Activated CD4-positive, alpha-beta T cell treated with anti-CD3 and anti-CD28 coated beads for 24 hours (primary cell): ENCODE data around the gene SEC11A.
"Not testable (repeated sequence)": the region's sequence is repeated elsewhere in the genome, so short reads cannot be mapped to it uniquely, and the experiment has no call there.

Experiments
- DNase-seq, 2 donors: peaks; one replicate each; pipeline ENCODE4 v3.0.0-alpha.2; 2020; ENCODE audit warnings: low read depth in 2 of 2

SEC11A gene

DNA sequence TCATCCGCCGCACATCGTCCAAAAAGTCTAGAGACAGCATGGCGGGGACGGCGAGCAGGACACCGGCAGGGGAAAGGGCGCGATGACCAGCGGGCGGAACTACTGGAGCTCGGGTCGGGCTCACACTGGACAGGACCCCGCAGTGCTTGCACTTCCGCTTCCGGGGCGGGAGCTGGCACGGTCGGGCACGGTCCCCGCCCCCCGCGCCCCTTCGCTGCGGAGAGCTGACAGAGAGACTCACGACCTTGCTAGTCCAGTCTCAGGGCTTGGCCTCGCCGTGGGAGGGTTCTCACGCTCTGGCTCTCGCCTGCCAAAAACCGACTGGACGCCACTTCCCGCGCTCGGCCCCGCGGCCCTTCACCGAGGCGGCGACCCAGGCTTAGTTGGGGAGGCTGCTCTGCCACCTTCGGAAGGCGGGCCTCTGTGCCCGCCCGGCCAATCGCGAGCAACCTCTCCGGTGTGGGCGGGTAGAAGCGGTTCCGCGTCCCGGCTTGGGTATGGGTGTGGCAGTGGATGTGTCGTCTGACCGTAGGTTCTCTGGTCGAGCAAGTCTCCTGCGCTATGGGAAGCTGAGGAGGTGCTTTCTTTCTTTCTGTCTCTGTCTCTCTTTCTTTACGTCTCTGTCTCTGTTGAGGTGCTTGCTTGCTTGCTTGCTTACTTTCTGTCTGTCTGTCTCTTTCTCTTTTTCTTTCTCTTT, at the start of gene SEC11A:
SEC11A (minus strand) TSS at position 104 of the 697 bp plus-strand sequence; CDS start at position 40, 64 bp downstream.
- peak; percentile 81 to 86 for DNase-seq

DNA sequence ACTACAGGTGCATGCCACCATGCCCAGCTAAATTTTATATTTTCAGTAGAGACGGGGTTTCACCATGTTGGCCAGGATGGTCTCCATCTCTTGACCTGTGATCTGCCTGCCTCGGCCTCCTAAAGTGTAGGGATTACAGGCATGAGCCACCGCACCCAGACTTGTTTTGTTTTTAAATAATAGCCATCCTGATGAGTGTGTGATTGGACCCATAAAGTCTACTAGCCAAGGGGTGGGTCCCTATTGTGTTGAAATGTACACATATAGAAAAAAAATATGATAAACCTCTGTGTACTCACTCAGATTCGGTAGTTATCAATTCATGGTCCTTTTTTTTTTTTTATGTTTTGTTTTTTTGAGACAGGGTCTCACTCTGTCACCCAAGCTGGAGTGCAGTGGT, 49.7 kb upstream of the SEC11A start:
- no peak for DNase-seq

DNA sequence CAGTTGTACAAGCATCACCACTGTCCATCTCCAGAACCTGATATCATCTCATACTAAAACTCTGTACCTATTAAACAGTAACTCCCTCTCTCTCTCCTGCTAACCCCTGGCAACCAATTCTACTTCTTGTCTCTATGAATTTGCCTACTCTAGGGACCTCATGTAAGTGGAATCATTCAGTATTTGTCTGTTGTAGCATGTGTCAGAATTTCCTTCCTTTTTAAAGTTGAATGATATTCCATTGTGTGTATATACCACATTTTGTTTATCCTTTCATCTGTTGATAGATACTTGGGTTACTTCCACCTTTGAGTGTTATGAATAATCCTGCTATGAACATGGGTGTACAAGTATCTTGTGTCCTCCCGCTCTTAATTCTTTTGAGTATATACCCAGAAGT, 49.0 kb upstream of the SEC11A start:
- DNase-seq, result no peak

DNA sequence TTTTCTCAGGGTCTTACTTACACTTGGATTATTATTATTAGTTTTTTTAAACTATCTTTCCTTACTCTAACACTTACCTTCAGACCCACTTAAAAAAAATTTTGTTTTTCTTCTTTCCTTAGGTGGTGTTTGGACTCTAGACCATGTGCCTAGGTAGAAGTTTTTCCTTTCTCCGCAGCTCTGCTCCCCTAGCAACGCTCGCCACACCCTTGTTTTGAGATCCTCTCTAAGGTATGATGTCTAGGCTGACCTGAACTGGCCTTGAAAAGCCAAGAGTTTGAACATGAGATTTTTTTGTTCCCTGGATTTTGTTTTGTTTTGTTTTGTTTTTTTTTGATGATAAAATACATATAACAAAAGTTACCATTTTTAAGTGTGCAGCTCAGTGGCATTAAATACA, 48.6 kb upstream of the SEC11A start:
- DNase-seq, result no peak

DNA sequence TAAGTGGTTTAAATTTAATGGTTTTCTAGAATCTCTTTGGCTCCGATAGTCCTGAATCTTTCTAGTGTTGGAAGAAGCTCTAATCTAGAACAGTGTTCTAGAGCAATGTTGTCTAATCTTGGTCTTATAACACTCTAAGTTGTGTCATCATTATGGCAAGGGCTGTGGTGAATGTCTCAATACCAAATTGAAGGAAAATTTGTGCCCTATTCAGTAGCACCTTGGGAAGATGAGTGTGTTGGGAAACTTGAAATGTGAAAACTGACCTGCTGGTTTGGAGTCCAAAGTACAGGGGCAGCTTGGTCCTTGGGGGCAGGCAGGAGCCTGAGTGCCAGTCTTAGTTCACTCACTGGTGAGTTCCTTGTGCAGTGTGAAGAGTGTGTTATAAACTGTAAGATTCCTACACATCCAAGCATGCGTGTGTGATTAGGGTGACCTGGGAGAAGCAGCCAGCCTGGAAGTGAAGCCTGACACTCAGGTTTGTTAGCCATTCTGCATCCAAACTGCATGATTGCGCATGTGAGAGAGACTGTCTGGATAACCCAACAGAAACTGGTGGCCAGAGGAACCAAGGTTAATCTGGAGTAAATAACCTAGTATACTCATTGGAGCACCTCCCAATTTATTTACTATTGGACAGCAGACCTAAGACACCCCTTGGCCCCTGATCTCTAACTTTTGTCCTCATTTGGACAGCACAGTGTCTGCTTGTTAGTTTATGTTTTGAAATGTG, 47.1 kb upstream of the SEC11A start:
- DNase-seq, result no peak

DNA sequence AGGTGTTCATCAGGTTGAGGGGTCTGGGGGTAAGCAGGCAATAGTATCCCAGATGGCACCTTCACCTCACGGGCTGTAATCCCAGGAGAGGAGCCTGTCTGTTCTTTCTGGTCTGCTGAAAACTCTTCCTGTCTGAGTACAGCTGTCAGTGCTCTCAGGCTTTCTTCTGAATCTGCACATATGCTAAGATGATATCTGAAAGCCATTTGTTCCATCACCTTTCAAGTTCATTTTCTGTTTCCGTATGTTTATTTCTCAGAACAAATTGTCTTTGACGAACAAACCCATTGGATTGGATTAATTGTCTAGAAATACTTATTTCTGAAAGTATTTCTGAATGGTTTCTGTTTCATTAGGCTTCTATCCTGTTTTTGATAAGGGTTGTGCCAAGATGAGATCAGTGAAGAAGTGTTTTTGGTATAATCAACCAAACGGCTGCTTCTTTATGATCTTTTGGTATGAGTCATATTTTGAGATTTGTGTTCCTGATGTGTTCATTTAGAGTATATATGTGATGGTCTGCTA, 45.7 kb upstream of the SEC11A start:
- DNase-seq, result no peak

DNA sequence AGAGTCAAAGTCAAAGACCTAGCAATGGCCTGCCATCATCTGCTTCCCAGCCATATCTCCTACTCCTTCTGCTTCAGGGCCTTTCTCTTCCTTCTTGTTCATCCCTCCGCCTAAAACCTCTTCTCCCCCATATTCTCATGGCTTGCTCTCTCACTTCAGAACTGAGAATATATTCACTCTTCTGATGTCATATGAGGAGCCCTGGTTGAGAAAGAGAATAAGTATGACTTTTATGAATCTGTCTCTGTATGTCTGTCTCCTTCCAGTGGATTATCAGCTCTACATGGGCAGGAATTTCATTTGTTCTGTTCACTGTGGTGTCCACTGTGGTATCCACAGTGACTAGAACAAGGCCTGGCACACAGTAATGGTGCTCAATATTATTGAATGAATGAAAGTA, 44.3 kb upstream of the SEC11A start:
- no peak for DNase-seq

DNA sequence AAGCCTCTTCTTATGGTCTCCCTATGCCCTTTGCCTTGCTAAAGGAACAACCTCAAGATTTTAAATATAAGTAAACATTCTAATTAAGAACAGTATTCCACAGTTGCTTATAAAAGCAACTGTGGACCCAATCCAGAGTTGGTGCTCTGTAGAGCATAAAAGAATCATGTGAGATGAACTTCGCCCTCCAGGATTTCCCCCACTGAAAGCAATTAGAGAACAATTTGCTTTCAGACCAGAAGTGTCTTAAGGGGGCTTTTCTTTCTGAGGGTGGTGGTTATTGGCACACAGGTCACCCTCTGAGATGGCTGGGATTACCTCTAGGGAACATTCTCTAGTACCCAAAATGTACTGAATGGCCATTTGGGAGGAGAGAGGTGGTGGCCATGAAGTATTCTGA, 43.1 kb upstream of the SEC11A start:
- DNase-seq, result no peak

DNA sequence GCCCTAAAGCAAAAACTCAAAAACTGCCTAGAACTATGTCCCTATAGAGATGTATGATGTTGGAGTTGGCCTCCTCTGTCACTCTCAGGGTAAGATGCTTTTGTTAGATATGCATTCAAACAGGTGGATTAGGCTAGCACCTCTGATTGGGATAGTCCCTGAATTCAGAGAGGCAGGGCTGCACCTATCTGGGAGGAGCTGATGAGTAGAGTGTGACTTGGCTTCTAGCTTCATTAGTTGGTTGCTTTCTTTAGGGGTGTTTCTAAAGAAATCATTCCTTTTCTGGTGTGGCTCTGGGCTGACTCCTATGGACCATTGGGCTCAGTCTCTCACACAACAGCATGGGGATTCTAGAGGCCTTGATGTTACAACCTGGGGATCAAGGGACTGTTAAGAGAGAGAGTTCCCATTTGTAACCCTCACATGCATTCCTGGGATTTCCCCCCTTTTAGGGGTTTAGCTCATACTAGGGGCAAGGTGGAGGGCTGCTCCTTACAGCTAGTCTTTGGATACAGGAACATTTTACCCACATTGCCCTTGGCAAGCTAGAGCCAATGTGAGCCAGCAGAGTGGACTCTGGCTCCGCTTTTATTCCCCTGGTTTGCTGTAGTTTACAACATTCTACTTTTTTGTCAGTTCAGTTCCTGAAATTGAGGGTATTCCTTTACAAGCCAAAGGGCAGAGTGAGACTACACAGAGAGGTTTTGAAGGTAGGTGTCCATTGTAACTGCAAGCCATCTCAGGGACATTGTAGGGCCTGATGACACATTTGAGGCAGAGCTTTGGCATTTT, 40.0 kb upstream of the SEC11A start:
- DNase-seq, result no peak

DNA sequence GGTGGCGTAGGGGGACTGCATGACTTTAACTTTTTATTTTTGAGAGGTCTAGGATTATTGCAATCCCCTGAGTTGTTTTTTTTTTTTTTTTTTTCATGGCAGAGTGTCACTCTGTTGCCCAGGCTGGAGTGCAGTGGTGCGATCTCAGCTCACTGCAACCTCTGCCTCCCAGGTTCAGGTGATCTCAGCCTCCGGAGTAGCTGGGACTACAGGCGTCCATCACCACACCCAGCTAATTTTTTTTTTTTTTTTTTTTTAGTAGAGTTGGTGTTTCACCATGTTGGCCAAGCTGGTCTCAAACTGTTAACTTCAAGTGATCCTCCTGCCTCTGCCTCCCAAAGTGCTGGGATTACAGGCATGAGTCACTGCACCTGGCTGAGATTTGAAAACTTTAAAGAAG, 39.0 kb upstream of the SEC11A start:
- not testable (repeated sequence) for DNase-seq

DNA sequence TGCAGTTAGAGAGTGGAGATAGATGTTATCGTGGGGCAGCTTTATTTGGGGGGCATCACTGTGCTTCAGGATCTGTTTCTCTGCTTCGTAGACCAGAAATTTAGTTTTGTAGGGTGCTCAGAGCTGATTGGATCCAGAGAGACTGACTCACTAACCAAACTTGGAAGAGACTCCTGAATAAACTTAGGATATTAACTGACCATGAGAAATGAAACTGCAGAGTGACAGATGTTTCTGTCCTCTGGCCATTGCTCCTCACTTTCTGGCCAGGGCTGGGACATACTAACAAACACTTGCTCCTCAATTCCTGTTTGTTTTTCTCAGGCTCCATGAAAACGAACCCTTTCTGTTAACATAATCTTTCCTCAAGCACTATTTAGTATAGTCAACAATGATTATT, 36.8 kb upstream of the SEC11A start:
- no peak for DNase-seq

DNA sequence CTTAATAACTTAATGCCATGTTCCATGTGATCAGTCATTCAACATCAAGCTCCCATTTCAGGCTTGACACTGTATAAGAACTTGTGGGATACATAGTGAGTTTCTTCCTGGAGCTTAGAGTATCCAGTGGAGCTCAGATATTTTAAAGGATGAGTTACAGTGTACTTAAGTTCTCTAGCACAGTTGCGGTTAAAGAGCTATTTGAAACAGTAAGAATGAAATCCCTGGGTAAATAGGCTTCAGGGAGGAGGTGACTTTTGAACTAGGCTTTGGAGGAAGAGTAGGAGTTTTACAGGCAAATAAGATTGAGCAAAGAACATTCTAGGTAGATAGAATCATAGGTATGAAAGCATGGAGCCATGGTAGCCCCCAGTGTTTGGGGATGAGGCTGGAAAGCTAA, 36.3 kb upstream of the SEC11A start:
- no peak for DNase-seq

DNA sequence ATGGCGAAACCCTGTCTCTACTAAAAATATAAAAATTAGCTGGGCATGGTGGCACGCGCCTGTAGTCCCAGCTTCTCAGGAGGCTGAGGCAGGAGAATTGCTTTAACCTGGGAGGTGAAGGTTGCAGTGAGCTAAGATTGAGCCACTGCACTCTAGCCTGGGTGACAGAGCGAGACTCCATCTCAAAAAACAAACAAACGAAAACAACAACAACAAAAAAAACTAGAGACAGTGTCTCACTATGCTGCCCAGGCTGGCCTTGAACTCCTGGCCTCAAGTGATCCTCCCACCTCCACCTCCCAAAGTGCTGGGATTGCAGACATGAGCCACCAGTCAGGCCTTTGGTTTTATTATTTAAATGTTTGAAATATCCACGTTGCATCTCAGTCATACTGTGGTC, 35.8 kb upstream of the SEC11A start:
- DNase-seq, result not testable (repeated sequence)

DNA sequence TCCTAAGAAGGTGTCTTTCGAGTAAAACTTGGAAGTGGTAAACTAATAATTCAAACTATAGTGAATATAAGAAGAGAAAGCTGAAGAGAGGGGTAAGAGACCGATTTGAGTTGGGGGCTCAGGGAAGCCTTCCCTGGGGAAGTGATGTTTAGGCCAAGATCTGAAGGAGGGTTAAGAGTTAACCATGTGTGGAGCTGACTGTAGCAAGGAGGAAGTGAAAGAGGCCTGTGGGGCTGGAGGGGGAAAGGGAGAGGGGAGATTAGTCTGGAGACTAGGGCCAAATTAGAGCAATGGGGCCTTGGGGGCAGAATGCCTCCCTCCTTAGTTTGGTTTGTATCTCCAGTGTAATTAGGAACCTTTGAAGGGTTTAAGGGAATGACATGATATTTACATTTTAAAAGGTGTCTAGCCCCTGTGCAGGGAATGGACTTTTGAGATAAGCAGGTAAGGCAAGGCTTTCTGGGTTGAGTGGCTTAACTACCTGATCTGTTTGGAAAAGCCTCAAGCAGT, 34.7 kb upstream of the SEC11A start:
- no peak for DNase-seq

DNA sequence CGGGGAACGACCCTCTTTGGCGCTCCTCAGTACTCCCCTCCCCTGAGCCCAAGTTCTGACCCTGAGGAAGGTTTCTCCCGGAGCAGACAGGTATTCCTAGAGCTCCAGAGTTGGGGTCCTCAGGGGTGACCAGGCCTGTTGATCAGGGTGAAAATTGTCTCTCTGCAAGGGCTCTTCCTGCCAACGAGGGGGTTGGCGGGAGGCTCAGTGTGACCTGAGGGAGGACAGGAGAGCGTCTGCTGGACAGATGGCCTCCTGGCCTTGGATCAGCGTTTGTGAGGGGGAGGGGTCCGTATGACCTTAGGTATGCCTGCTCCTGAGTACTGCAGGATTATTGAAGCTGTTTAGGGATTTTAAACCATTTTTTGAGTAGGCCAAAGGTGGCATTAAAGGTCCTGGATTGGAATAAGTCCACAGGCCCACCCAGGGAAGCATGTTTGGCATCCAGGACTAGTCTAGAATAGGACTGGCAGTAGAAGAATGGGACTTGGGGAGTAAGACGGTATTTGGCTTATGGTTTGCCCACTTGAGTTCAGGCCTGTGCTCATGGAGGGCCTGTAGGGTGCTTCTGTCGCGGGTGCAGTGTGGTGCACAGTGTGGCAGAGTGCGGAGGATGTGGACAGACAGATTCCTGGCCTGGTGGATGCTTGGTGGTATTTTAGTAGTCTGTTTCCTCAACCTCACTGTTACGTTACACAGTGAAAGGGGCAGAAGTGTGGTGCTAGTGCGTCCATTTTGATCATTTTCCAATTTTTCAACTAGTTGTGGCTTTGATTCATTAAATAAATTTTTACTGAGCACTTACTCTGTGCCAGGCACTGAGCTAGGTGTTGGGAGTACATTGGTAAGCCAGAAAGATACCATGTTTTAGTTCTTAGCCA, 33.4 kb upstream of the SEC11A start:
- DNase-seq, result peak in 1 of 2 donors; percentile 27

DNA sequence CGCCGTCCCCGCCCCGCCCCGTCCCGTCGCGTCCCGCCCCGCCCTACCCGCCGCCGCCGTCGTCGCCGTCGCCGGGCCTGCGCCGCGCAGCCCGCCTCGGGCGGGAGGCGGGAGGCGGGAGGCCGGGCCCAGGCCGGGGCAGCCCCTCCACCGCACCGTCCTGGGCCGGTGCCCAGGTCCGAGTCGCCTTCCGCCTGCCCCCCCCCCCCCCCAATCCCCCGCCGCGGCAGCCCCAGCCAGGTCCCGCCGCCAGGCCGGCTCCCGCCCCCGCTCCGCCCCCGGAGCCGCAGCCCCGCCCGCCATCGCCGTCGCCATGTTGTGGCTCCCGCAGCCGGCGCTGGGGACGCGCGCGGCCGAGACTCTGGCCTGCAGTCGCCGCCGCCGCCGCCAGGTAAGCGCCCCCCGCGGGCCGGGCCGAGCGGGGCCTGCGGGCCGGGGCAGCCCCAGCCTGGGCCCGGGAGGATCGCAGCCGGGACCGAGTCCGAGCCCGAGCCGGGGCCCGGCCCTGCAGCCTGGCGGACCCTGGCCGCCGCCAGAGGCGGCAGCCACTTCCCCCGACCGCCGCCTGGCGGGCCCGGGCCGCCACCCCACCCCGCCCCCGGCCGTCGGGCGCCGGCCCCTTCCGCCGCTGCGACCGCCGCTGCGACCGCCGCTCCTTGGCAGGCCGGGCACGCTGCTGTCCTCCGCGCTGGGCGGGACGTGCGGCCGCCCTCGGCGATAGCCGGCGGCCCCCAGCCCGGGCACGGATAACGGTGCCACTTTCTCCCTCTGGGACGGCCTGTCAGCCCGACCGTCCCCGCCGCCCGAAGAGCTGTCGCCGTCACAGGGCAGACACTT, 32.6 kb upstream of the SEC11A start, which contains the start of gene ZNF592:
ZNF592 (plus strand) TSS at position 319 of the 837 bp plus-strand sequence. CDS start 34,084 bp downstream, outside the sequence.
- DNase-seq, result peak; percentile 64 to 73

DNA sequence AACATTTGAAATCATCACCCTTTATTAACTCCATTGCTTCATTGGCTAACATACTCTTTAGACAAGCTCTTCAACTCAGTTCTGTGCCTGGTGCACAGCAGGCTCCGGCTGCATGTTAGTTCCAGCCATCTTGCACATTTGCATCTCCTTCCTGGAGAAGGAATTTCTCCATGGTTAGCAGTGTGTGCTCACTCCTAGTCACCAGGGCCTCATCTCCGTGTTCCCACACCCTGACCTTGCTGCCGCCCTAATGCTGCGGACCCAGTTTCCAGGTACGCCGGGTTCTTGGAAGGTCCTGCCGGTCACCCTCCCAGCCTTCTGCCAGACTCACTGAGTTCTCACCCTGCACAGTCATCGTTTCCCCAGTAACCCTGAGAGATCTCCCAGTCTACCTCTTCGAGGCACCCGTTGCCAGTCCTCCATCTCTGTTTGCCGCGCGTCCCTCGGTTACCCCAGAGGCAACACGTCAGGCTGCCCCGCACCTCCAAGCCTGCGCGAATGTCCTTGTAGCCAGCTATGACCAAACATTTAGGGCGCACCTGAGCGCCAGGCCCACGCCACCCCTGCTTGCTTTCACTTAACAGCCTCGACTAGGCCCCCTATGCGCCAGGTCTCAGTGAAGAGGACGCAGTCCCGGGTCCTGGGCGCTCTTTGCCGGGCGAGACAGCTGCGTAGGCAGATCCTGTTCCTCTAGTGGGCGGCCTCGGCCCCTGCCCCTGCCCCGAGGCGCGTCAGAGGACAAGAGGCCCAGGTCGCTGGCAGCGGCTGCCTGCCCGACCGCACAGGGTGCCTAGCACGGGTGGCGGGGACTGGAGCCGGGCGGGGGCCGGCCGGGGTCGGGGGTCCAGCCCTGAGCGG, 31.7 kb upstream of the SEC11A start:
- DNase-seq, result peak; percentile 46 to 48

DNA sequence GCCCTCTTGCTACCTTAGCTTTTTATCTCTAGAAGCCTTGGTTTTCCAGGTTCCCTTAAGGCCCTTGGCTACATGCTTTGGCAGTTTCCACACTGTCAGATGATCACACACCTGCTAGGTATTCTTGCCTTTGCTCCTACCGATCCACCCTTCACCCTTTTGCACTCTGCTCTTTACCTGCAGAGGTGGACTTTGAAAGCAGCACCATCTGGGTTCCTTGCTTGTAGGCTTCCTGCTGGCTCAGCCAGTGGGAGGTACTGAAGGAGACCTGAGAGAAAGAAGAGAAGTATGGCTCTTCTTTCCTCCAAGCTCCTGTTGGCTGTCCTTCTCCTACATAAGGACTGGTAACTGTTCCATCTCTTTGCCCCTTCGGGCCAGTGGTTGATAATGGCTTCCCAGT, 25.2 kb upstream of the SEC11A start:
- DNase-seq, result no peak

DNA sequence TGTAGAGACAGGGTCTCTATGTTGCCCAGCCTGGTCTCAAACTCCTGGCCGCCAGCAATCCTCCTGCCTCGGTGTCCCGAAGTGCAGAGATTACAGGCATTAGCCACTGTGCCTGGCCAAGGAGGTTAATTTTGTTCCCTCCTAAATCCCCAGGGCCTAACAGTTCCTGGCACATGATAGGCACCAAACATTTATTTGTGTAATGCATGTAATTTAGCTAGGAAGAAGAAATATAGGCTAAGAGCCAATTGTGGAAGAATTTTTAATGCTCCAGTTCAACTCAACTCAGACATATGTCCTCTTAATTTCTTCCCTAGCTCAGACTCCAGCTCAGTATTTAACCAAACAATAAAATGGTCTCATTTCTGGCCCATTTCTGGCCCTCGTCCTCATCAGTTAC, 24.8 kb upstream of the SEC11A start:
- DNase-seq, result no peak
